Measurements from ENCODE around the gene C1QTNF3. TPM values are rescaled to one million over a fixed set of nuclear protein-coding genes. Genes with fewer than 3 reads are reported as not detected.

C1QTNF3 gene
- total and polyA plus RNA-seq, 12 donors, result 0.51 to 6.3 (median 1.3) TPM

DNA sequence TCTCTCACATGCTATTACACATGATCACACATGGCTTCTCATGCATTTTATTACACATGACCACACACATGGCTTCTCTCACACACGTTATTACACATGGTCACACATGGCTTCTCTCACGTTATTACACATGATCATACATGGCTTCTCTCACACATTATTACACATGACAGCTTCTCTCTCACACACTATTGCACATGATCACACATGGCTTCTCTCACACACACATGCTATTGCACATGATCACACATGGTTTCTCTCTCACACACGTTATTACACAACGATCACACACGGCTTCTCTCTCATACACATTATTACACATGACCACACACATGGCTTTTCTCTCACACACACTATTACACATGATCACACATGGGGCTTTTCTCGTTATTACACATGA is 57.6 kb downstream of the C1QTNF3 start:
- intact Hi-C loops (cut with DNase I), result no loop called here
- Histone ChIP-seq H3K4me3 (no peak overlapping the region), H3K36me3 (peaks cover 0 to 41% (median 18%) of the 10 kb centered on the region in 9 donors), H3K27ac (no peak overlapping the region), H3K4me1 (peaks cover 0 to 4% (median 0%) of the 10 kb centered on the region in 9 donors), H3K27me3 (no peaks in the 10 kb centered on the region), H3K9me3 (no peaks in the 10 kb centered on the region)
- DNase-seq (no peak), ATAC-seq (no peak)
- WGBS, 2 donors, result 98% methylated on average over 6 of the region's 6 CpGs
- TF ChIP-seq, protein P1, sequence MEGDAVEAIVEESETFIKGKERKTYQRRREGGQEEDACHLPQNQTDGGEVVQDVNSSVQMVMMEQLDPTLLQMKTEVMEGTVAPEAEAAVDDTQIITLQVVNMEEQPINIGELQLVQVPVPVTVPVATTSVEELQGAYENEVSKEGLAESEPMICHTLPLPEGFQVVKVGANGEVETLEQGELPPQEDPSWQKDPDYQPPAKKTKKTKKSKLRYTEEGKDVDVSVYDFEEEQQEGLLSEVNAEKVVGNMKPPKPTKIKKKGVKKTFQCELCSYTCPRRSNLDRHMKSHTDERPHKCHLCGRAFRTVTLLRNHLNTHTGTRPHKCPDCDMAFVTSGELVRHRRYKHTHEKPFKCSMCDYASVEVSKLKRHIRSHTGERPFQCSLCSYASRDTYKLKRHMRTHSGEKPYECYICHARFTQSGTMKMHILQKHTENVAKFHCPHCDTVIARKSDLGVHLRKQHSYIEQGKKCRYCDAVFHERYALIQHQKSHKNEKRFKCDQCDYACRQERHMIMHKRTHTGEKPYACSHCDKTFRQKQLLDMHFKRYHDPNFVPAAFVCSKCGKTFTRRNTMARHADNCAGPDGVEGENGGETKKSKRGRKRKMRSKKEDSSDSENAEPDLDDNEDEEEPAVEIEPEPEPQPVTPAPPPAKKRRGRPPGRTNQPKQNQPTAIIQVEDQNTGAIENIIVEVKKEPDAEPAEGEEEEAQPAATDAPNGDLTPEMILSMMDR (IDR thresholded peaks at IDR 0.05), result no peak

DNA sequence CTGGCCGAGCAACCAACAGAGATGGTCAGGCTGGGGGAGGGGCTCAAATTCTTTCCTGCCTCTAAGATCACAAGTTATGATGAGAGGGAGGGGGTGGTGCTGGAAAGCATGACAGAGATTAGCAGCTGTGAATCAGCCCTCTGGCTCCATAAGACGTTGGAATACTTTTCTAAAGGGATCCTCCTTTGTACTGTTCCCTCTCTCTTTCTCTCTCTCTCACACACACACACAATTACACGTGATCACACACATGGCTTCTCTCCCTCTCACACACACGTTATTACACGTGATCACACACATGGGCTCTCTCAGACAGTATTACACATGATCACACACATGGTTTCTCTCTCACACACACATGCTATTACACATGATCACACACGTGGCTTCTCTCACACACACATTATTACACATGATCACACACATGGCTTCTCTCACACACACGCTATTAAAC is 58.3 kb downstream of the C1QTNF3 start, which contains the start of gene SLC45A2:
TSS of gene SLC45A2 (minus strand) at position 23 of the 454 bp plus-strand sequence. CDS start 110 bp downstream, outside the sequence.
- intact Hi-C loops (cut with DNase I), result no loop called here
- WGBS, 2 donors, result 77 to 78% methylated on average over 7 of the region's 7 CpGs
- Histone ChIP-seq H3K4me1 (no peaks in the 10 kb centered on the region), H3K9me3 (no peaks in the 10 kb centered on the region), H3K36me3 (peaks cover 0 to 36% (median 18%) of the 10 kb centered on the region in 9 donors), H3K27me3 (no peaks in the 10 kb centered on the region), H3K4me3 (no peak within 1 kb of the TSS), H3K27ac (no peak within 1 kb of the TSS)
- TF ChIP-seq, protein P1 (IDR thresholded peaks at IDR 0.05), result no peak
- DNase-seq (no peak), ATAC-seq (no peak)

GRCh38 chr5:33984178-33984577 is 58.8 kb downstream of the C1QTNF3 start:
- Histone ChIP-seq H3K36me3 (peaks cover 0 to 31% (median 17%) of the 10 kb centered on the region in 9 donors), H3K9me3 (no peaks in the 10 kb centered on the region), H3K27me3 (no peaks in the 10 kb centered on the region), H3K27ac (no peak overlapping the region), H3K4me3 (no peak overlapping the region), H3K4me1 (no peaks in the 10 kb centered on the region)
- DNase-seq (no peak), ATAC-seq (no peak)
- WGBS, 2 donors, result 98% methylated on average over 15 of the region's 15 CpGs
- intact Hi-C loops (cut with DNase I), result no loop called here
- TF ChIP-seq, protein P1 (IDR thresholded peaks at IDR 0.05), result no peak

GRCh38 chr5:33981408-33982162 is 61.4 kb downstream of the C1QTNF3 start:
- 84 to 90% methylated on average over 8 of the region's 8 CpGs for WGBS, 2 donors
- Histone ChIP-seq H3K4me1 (peaks cover 0 to 1% (median 0%) of the 10 kb centered on the region in 9 donors), H3K9me3 (no peaks in the 10 kb centered on the region), H3K4me3 (no peak overlapping the region), H3K27me3 (no peaks in the 10 kb centered on the region), H3K36me3 (peaks cover 0 to 5% (median 0%) of the 10 kb centered on the region in 9 donors), H3K27ac (no peak overlapping the region)
- intact Hi-C loops (cut with DNase I), result no loop called here
- ATAC-seq (no peak), DNase-seq (no peak)
- TF ChIP-seq, protein P1 (IDR thresholded peaks at IDR 0.05), result no peak

Data from heart right ventricle (tissue), 16 donors.